Ammon's horn (tissue), 1 donor: Measurements from ENCODE around the gene SERPINI1.
A peak's percentile ranks its signal among the peaks of the same experiment; 100 is the strongest.

Experiments
- DNase-seq: peaks from one replicate; pipeline ENCODE4 v3.0.0-alpha.2; 2016; ENCODE audit warnings: low spot score

The SERPINI1 gene

GRCh38 chr3:167735233-167736138, at the start of gene SERPINI1:
Gene SERPINI1 (plus strand): TSS chr3:167735721. CDS start chr3:167789129, 53,408 bp downstream.
- DNase-seq = peak; percentile 98

DNA sequence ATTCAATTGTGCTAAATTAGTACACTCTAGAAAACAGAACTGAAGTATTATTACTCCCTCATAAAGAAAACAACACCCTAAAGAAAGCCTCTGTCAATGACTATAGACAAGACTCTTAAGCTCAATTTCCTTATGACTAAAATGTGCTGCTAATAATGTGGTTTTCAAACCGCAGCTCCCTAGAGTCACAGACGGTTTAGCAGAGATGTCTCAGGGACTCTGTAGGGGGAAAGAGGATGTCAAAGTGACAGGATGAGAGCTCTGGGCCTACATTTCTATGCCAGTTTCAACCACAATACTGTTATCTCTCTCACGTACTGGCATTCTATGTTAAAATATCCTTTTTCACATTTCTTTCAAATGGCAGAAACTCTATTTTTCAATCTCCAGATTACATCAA, 44.2 kb upstream of the SERPINI1 start:
- no peak for DNase-seq

- no peak for DNase-seq
These were observed 41.4 kb upstream of the SERPINI1 start for GRCh38 chr3:167694121-167694520.

DNA sequence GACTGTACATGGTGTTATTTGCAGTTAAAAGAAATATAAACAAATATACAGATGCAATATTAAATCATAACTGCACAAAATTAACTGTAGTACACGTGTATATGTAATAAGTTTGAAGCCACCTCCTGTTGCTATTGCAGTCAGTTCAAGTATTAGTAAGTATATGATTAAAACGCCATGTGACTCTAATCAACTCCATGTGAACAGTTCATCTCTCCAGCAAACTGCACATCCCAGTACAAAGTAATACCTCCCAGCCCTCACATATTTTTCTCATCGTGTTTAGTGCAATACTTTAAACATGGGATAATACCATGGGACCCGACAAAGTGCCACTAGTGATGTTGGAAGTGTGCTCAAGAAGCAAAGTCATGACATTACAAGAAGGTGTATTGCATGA, 35.5 kb upstream of the SERPINI1 start:
- no peak for DNase-seq

DNA sequence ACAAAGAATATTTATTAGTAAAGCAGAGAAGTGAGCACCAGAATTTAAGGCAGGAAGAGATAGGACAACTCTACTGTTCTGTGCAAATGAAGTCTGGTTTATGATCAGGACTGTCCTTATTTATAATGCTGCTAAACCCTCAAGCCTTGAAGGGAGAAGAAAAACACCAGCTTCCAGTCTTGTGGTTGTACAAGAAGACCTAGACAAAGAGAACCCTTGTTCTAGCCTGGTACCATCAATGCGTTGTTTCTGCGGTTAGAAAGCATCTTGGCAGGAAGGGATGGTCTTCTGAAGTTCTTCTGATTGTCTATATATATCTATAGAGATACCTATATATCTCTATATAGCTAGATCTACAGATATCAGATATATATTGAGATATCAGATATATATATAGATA, 34.6 kb upstream of the SERPINI1 start:
- DNase-seq = no peak

DNA sequence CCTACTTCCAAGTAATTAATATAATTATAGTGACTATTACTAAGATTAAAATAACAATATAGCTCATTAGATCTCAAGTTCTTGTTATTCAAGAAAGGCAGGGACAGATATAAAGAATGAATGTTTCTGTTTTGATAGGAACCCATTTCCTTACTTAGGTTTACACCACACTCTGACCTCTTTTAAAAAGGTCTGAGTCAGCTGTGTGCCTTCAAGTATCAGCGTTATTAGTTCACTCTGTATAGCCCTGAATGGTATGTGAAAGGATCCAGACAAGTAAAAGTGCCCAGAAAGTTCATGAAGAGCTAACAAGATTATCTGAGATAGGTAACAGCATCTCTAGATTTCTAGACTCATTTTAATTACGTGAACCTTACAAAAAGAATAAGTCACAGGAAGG, 29.7 kb upstream of the SERPINI1 start:
- no peak for DNase-seq

- DNase-seq = no peak
These were observed 25.8 kb upstream of the SERPINI1 start for GRCh38 chr3:167709690-167710089.

- DNase-seq = no peak
These were observed 25.0 kb upstream of the SERPINI1 start for GRCh38 chr3:167710552-167710951.

GRCh38 chr3:167711439-167711838, 24.1 kb upstream of the SERPINI1 start:
- no peak for DNase-seq

DNA sequence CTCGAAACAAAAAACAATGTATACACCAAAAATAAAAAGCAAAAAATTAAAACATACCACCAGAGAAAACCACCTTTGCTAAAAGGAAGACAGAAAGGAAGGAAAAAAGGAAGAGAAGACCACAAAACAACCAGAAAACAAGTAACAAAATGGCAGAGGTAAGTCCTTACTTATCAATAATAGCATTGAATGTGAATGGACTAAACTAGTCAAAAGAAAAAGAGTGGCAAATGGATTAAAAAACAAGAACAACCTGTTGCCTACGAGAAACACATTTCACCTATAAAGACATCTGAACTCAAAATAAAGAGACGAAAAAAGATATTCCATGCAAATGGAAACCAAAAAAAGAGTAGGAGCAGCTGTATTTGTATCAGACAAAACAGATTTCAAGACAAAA, 23.1 kb upstream of the SERPINI1 start:
- DNase-seq = no peak

DNA sequence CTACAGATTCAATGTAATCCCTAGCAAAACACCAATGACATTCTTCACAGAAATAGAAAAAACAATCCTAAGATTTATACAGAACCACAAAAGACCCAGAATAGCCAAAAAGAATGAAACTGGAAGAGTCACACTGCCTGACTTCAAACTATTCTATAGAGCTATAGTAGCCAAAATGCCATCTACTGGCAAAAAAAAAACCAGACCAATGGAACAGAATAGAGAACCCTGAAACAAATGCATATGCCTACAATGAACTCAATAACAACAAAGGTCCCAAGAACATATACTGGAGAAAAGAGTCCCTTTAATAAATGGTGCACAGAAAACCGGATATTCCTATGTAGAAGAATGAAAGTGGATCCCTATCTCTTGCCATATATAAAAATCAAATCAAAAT, 20.6 kb upstream of the SERPINI1 start:
- DNase-seq = no peak

DNA sequence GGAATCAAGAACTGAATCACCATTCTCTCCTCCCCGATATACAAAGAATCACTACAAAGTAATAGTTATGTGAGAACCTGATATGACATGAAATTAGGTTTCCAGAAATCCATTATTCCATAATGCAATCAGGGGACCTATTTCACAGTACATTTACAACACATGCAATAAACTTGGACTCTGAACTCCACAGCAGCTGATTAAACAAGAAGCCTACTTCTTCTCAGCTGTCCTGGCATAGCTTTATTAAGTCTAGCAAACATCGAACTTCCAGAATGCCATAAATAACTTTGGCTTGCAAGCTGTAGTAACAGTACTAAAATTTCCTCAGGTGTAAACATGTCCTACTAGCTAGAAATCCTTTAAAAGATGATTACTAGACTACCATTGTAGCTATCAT, 18.6 kb upstream of the SERPINI1 start:
- no peak for DNase-seq

- DNase-seq = no peak
These were observed 16.9 kb upstream of the SERPINI1 start for GRCh38 chr3:167718582-167718981.

DNA sequence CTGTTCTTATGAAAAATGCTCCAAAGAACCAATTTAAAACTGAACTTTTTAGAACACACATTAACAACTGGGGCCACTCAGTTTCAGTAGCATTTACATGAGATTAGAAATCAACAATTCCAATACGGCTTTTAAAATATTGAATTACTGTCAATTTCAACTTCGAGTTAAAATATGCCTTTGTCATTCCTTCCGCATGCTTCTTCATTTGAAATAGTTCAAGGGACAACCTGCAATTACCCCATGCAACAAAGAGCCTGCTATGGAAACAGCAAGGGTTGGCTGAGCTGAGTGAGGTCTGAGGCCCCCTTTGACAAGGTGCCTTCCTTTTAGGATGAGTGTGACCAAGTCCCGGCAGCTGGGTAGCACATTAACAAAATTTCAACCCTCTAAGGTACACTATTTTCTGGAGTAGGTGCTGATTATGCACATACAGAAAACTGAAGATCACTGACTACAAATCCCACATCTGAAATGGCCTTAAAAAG, 12.5 kb upstream of the SERPINI1 start:
- no peak for DNase-seq

DNA sequence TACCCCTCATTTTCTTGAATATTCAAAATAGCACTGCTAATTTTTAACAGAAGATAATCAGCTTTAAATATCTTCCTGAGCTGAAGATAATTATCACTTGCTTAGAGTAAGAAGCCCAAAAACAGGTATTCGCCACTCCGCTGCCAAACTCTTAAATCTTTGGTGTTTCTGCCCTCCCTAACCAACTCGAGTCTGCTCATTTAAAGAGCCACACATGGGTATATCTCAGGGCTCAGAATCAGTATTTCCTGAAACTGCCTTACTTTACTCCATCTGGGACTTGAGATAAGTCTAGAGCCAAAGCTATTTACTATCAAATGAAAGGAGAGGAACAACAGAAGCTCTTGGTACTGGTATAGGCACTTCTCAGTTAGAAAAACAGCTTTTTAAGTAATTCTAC, 11.6 kb upstream of the SERPINI1 start:
- DNase-seq = no peak

- peak; percentile 25 for DNase-seq
These were observed 7.3 kb upstream of the SERPINI1 start for GRCh38 chr3:167728176-167728575.

GRCh38 chr3:167728632-167729323, 6.7 kb upstream of the SERPINI1 start:
- DNase-seq = no peak

DNA sequence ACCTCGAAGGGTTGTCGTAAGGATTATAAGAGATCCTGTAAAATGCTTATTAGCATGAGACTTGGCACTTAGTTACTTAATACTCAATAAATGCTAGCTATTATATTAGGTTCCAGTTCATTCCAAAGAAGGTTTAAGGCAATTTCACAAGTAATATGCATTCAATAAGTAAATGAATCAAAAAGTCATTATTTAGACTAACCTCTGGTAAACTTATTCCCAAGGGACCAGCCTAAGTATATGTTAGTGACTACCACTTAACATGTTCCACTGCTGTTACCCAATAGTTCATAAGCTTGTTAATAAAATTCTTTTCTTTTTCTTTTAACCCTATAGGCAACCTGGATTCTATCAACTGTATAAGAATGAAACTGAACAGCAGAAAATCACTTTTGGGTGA, 5.9 kb upstream of the SERPINI1 start:
- no peak for DNase-seq

- no peak for DNase-seq
These were observed 4.1 kb upstream of the SERPINI1 start for GRCh38 chr3:167731393-167731792.

DNA sequence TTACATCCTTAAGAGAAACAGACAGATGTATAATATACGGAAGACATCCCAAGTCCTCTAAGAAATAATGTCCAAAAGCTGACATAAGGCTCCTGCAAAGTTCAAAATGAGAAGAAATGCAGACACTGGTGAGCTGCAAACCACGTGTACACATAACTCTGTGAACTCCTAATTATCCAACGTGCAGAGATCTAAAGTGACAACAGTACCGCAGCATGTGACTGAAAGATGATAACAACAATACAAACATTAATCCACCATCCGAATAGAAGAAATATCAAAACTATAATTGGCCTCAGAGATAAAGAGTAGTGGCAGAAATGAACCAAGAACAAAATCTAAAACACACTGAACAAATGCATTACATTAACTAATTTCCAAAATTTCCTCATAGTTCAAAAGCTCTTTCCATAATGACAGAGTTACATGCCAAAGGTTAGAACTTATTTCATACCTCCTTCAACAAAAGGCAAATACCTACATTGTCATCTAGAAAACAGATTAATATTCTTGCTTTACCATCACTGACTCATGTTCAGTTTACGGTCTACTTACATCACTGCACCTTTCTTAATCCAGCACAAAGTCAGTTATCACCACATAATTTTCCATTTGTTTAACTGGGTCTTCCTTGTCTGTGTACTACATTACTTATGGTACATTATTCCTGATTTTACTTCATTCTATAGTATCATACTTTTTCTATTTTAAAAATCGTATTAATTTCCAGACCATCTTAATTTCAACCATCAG, 3.0 kb upstream of the SERPINI1 start:
- DNase-seq = no peak

DNA sequence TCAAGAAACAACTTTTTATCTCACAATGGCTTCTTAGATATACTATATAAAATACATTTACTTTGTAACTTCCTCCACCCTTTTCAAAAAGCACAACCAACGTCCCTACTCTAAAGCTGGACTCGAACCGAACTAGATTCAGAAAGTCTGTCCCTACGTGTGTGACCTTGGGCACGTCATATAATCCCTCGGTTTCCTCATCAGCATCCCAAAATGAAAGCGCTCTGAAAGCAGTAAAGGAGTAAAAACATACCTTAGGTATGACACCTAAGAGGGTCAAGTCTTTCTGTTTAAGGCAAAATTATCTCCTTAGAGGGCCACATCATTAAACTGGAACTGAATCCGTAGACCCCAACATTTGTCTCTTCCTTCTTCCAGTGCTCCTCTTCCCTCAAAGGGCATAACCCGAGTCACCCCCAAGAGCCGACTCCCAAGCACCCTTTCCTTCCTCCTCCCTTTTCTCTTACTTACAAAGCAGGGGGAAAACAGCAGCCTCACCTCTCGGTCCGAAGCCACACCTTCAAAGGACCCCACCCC, 1.5 kb upstream of the SERPINI1 start:
- DNase-seq = no peak
